Measurements from ENCODE around the gene HLA-DPB1. TPM values are rescaled to one million over a fixed set of nuclear protein-coding genes. Genes with fewer than 3 reads are reported as not detected.

The HLA-DPB1 gene
- total and polyA plus RNA-seq, 9 of the 15 experiments (the other 6 are each of a cell fraction or from before 2014, with no cell fraction given) = 0.07 to 1.2 (median 0.51) TPM

- TF ChIP-seq, protein P1, sequence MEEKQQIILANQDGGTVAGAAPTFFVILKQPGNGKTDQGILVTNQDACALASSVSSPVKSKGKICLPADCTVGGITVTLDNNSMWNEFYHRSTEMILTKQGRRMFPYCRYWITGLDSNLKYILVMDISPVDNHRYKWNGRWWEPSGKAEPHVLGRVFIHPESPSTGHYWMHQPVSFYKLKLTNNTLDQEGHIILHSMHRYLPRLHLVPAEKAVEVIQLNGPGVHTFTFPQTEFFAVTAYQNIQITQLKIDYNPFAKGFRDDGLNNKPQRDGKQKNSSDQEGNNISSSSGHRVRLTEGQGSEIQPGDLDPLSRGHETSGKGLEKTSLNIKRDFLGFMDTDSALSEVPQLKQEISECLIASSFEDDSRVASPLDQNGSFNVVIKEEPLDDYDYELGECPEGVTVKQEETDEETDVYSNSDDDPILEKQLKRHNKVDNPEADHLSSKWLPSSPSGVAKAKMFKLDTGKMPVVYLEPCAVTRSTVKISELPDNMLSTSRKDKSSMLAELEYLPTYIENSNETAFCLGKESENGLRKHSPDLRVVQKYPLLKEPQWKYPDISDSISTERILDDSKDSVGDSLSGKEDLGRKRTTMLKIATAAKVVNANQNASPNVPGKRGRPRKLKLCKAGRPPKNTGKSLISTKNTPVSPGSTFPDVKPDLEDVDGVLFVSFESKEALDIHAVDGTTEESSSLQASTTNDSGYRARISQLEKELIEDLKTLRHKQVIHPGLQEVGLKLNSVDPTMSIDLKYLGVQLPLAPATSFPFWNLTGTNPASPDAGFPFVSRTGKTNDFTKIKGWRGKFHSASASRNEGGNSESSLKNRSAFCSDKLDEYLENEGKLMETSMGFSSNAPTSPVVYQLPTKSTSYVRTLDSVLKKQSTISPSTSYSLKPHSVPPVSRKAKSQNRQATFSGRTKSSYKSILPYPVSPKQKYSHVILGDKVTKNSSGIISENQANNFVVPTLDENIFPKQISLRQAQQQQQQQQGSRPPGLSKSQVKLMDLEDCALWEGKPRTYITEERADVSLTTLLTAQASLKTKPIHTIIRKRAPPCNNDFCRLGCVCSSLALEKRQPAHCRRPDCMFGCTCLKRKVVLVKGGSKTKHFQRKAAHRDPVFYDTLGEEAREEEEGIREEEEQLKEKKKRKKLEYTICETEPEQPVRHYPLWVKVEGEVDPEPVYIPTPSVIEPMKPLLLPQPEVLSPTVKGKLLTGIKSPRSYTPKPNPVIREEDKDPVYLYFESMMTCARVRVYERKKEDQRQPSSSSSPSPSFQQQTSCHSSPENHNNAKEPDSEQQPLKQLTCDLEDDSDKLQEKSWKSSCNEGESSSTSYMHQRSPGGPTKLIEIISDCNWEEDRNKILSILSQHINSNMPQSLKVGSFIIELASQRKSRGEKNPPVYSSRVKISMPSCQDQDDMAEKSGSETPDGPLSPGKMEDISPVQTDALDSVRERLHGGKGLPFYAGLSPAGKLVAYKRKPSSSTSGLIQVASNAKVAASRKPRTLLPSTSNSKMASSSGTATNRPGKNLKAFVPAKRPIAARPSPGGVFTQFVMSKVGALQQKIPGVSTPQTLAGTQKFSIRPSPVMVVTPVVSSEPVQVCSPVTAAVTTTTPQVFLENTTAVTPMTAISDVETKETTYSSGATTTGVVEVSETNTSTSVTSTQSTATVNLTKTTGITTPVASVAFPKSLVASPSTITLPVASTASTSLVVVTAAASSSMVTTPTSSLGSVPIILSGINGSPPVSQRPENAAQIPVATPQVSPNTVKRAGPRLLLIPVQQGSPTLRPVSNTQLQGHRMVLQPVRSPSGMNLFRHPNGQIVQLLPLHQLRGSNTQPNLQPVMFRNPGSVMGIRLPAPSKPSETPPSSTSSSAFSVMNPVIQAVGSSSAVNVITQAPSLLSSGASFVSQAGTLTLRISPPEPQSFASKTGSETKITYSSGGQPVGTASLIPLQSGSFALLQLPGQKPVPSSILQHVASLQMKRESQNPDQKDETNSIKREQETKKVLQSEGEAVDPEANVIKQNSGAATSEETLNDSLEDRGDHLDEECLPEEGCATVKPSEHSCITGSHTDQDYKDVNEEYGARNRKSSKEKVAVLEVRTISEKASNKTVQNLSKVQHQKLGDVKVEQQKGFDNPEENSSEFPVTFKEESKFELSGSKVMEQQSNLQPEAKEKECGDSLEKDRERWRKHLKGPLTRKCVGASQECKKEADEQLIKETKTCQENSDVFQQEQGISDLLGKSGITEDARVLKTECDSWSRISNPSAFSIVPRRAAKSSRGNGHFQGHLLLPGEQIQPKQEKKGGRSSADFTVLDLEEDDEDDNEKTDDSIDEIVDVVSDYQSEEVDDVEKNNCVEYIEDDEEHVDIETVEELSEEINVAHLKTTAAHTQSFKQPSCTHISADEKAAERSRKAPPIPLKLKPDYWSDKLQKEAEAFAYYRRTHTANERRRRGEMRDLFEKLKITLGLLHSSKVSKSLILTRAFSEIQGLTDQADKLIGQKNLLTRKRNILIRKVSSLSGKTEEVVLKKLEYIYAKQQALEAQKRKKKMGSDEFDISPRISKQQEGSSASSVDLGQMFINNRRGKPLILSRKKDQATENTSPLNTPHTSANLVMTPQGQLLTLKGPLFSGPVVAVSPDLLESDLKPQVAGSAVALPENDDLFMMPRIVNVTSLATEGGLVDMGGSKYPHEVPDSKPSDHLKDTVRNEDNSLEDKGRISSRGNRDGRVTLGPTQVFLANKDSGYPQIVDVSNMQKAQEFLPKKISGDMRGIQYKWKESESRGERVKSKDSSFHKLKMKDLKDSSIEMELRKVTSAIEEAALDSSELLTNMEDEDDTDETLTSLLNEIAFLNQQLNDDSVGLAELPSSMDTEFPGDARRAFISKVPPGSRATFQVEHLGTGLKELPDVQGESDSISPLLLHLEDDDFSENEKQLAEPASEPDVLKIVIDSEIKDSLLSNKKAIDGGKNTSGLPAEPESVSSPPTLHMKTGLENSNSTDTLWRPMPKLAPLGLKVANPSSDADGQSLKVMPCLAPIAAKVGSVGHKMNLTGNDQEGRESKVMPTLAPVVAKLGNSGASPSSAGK (IDR thresholded peaks at IDR 0.05) = no peak
- TF ChIP-seq BCOR (IDR thresholded peaks at IDR 0.05) (no peak), HMG20A (CRISPR knock-in tag; conservative IDR thresholded peaks at IDR 0.05) (no peak), ZNF134 (CRISPR knock-in tag; conservative IDR thresholded peaks at IDR 0.05) (no peak)
Measured at GRCh38 chr6:33120001-33120400, 44.2 kb downstream of the HLA-DPB1 start (continued).

All from K562 (cell line).